GM12891 (cell line): ENCODE results near the gene DEPP1.

Experiments used
- DNase-seq: peaks from one replicate; pipeline ENCODE4 v3.0.0; 2011; ENCODE audit warnings: low spot score; ENCODE audit not compliant: insufficient read length
- FAIRE-seq: peaks from 2 replicates; lab custom pipeline; 2011; peaks lifted over from hg19 to GRCh38; lab: Jason Lieb, UNC
- PAX5 ChIP-seq: IDR thresholded peaks from 2 replicates; pipeline ENCODE4 v1.6.1; 2011; ENCODE audit warnings: low read length, moderate library complexity, mild to moderate bottlenecking; ENCODE audit not compliant: insufficient read depth, severe bottlenecking
- POLR2A ChIP-seq: IDR thresholded peaks from 2 replicates; pipeline ENCODE4 v1.6.1; 2011; ENCODE audit warnings: low read depth, low read length, control low read depth
- POLR2AphosphoS5 ChIP-seq: IDR thresholded peaks from 2 replicates; pipeline ENCODE4 v1.6.1; 2011; ENCODE audit warnings: low read depth, low read length, control low read depth
- POU2F2 ChIP-seq: IDR thresholded peaks from 2 replicates; pipeline ENCODE4 v1.6.1; 2011; ENCODE audit warnings: low read depth, mild to moderate bottlenecking, control low read depth, low read length, moderate library complexity
- SPI1 ChIP-seq: IDR thresholded peaks from 2 replicates; pipeline ENCODE4 v1.6.1; 2011; ENCODE audit warnings: low read depth, low read length, control low read depth
- TAF1 ChIP-seq: IDR thresholded peaks from 2 replicates; pipeline ENCODE4 v1.6.1; 2011; ENCODE audit warnings: low read depth, low read length, control low read depth

The DEPP1 gene

DNA sequence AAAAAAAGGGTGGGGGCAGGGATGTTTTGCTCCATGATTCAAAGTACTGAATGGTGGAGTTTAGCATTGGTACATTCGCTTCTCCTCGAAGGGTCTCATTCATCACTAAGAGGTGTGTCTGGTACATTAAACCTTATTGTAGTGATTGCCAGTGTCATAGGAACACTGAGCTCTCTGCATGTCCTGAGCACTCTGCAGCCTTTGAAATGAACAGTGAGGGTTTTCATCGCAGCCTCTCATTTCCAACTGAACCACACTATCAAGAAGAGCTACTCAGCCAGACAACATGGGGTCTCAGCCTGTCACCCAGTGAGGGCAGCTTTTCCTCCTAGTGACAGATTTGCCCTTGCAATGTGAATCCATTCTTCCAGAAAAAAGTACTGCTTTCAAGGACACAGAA lies 7.6 kb upstream of the DEPP1 start:
- FAIRE-seq (no peak), DNase-seq (no peak)
- no peak for TF ChIP-seq TAF1

- no peak for FAIRE-seq
- no peak for TF ChIP-seq POU2F2
- TF ChIP-seq SPI1, result no peak
- no peak for TF ChIP-seq TAF1
- TF ChIP-seq PAX5, result no peak
- TF ChIP-seq POLR2A, result no peak
- no peak for TF ChIP-seq POLR2AphosphoS5
- DNase-seq, result no peak
Measured at GRCh38 chr10:44985175-44985681, 6.6 kb upstream of the DEPP1 start.

DNA sequence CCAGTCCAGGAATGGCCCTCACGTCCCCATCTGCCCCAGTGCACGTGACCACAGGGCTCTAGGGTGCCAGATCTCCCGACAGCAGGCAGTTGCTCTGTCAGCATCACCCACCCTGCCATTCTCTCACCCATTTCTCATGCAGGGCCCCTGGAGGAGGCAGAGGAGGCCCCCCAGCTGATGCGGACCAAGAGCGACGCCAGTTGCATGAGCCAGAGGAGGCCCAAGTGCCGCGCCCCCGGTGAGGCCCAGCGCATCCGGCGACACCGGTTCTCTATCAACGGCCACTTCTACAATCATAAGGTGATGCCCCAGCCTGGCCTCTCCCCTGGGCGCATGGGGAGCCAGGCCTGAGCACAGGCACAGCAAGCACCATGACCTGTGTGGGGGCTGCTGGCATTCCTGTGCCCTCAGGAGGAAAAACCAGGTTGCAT lies 6.1 kb upstream of the DEPP1 start:
- DNase-seq (no peak), FAIRE-seq (no peak)
- TF ChIP-seq SPI1 (no peak), PAX5 (no peak), POU2F2 (no peak), POLR2AphosphoS5 (no peak), TAF1 (no peak), POLR2A (no peak)

DNA sequence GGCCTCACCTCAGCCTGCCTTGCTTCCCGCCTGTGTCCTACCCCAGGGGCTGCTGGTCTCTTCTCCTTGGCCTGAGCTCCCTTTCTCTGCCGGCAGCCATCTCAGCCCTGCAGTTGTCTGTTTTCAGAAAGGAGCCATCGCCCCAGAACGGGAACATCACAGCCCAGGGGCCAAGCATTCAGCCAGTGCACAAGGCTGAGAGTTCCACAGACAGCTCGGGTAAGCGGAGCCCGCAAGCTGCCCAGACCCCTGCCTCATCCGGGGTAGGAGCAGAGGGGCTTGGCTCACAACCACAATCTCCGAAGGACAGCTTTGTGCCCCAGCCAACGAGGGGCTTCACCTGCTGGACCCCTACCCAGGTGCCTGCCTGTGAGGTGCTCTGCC lies 5.3 kb upstream of the DEPP1 start:
- no peak for DNase-seq
- TF ChIP-seq POU2F2, result no peak
- TF ChIP-seq POLR2A, result no peak
- TF ChIP-seq PAX5, result no peak
- no peak for TF ChIP-seq TAF1
- no peak for TF ChIP-seq POLR2AphosphoS5
- TF ChIP-seq SPI1, result no peak
- no peak for FAIRE-seq

DNA sequence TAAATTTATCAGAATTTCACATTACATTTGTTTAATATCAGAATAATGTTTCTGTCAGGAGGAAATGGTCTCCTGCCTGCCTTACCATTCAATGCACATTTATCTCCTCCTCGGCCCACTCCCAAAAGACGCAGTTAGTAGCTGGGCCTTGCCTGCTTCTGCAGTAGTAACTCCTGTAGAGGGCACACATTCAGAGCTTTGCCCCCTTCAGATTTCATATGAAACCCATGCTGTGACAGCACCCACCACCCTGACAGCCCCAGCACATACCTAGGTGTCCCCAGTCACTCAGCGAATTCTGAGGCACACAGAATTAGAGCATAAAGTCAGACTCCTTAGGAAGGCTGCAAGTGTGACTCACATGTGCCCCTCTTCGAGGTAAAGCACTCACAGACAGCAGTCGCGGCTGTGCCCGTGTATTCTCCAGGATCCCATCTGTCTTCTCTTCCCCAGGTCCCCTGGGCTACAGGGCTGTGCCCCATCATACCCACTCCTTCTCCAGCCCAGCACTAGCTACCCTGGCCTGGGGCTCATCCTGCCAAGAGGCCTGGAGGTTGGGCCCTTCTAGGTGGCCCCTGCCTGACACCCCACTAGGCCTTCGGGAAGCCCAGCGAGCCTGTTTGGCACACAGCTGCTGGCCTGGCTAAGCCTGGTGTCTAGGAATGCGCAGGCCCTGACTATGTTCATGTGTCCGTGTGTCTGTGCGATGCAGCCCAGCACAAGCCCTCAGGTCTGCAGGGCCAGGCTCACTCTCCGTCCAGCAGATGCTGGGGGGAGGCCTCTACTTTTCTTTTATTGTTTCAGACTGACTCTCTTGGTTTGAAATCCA lies 4.7 kb upstream of the DEPP1 start:
- TF ChIP-seq POU2F2, result no peak
- TF ChIP-seq PAX5, result no peak
- TF ChIP-seq TAF1, result no peak
- TF ChIP-seq SPI1, result no peak
- TF ChIP-seq POLR2AphosphoS5, result no peak
- FAIRE-seq (no peak), DNase-seq (no peak)

- no peak for FAIRE-seq
- TF ChIP-seq POLR2A (no peak), TAF1 (no peak), PAX5 (no peak), POLR2AphosphoS5 (no peak), SPI1 (no peak), POU2F2 (no peak)
- no peak for DNase-seq
Measured at GRCh38 chr10:44982496-44982895, 3.9 kb upstream of the DEPP1 start.

DNA sequence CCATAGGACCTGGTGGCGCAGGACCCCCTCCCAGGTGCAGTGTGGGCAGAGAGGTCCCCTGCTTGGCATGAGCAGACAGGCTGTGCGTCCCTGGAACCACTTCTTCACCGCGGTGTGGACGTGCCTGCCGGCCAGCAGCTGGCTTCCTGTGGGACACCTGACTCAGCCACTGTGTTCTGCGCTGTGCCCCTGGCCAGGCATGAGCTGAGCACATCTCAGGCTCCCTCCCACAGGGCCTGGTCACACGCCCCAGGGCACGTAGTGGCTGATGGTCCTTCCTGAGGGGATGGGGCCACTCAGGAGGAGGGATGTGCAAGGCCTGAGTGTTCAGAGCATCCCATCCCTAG lies 3.5 kb upstream of the DEPP1 start:
- TF ChIP-seq SPI1 (no peak), POLR2AphosphoS5 (no peak), PAX5 (no peak), POU2F2 (no peak), POLR2A (no peak), TAF1 (no peak)
- FAIRE-seq, result no peak
- DNase-seq, result no peak

GRCh38 chr10:44981172-44982113 lies 2.8 kb upstream of the DEPP1 start:
- DNase-seq (no peak), FAIRE-seq (peak; percentile 95)
- TF ChIP-seq POU2F2 (no peak), SPI1 (peak; percentile 80)

GRCh38 chr10:44980309-44981171 lies 1.9 kb upstream of the DEPP1 start:
- TF ChIP-seq POU2F2 (no peak), SPI1 (no peak), POLR2A (no peak)
- peak; percentile 88 for FAIRE-seq
- no peak for DNase-seq

GRCh38 chr10:44979281-44980191 lies 927 bp upstream of the DEPP1 start:
- DNase-seq (no peak), FAIRE-seq (no peak)
- TF ChIP-seq SPI1, result no peak
- no peak for TF ChIP-seq POLR2AphosphoS5
- TF ChIP-seq TAF1, result no peak
- TF ChIP-seq PAX5, result no peak
- TF ChIP-seq POU2F2, result no peak
- TF ChIP-seq POLR2A, result no peak
